NCI-H345 (cell line): ENCODE data around the gene GABRR3.

Experiments used
- DNase-seq: peaks from one replicate; lab custom pipeline; 2025; lab: John Stamatoyannopoulos, UW

GABRR3 gene

GRCh38 chr3:98035208-98035607, at the start of gene GABRR3:
Gene GABRR3 (minus strand): TSS chr3:98035315. CDS start chr3:98034987, 328 bp downstream.
- no peak for DNase-seq

GRCh38 chr3:98073486-98073885, 38.4 kb upstream of the GABRR3 start:
- no peak for DNase-seq

- no peak for DNase-seq
These were observed 35.7 kb upstream of the GABRR3 start for GRCh38 chr3:98070840-98071239.

GRCh38 chr3:98068824-98069223, 33.7 kb upstream of the GABRR3 start:
- DNase-seq = no peak

GRCh38 chr3:98058244-98058960, 23.3 kb upstream of the GABRR3 start:
- no peak for DNase-seq

- DNase-seq = no peak
These were observed 22.5 kb upstream of the GABRR3 start for GRCh38 chr3:98057631-98058030.

GRCh38 chr3:98056035-98056434, 20.9 kb upstream of the GABRR3 start:
- DNase-seq = no peak

- DNase-seq = no peak
These were observed 14.2 kb upstream of the GABRR3 start for GRCh38 chr3:98049271-98049670.

GRCh38 chr3:98048586-98048985, 13.5 kb upstream of the GABRR3 start:
- DNase-seq = no peak

GRCh38 chr3:98041350-98041749, 6.2 kb upstream of the GABRR3 start:
- DNase-seq = no peak

- peak; percentile 69 for DNase-seq
These were observed 4.4 kb upstream of the GABRR3 start for GRCh38 chr3:98039322-98040024.

GRCh38 chr3:98038876-98039275, 3.8 kb upstream of the GABRR3 start:
- no peak for DNase-seq

GRCh38 chr3:98038286-98038685, 3.2 kb upstream of the GABRR3 start:
- DNase-seq = no peak

- DNase-seq = no peak
These were observed 629 bp downstream of the GABRR3 start for GRCh38 chr3:98034486-98034885.

- no peak for DNase-seq
These were observed 1.1 kb downstream of the GABRR3 start for GRCh38 chr3:98034036-98034435.

- DNase-seq = no peak
These were observed 2.2 kb downstream of the GABRR3 start for GRCh38 chr3:98032904-98033303.

GRCh38 chr3:98032265-98032664, 2.9 kb downstream of the GABRR3 start:
- DNase-seq = no peak

GRCh38 chr3:98029083-98029482, 6.0 kb downstream of the GABRR3 start:
- DNase-seq = no peak

GRCh38 chr3:98027085-98027446, 8.0 kb downstream of the GABRR3 start:
- DNase-seq = peak; percentile 5

GRCh38 chr3:98026425-98027084, 8.6 kb downstream of the GABRR3 start:
- no peak for DNase-seq

GRCh38 chr3:98025392-98025945, 9.6 kb downstream of the GABRR3 start:
- no peak for DNase-seq

- DNase-seq = peak; percentile 74
These were observed 11.9 kb downstream of the GABRR3 start for GRCh38 chr3:98022978-98023820.
